Measurements from ENCODE around the gene HAPLN3.

HAPLN3 gene

DNA sequence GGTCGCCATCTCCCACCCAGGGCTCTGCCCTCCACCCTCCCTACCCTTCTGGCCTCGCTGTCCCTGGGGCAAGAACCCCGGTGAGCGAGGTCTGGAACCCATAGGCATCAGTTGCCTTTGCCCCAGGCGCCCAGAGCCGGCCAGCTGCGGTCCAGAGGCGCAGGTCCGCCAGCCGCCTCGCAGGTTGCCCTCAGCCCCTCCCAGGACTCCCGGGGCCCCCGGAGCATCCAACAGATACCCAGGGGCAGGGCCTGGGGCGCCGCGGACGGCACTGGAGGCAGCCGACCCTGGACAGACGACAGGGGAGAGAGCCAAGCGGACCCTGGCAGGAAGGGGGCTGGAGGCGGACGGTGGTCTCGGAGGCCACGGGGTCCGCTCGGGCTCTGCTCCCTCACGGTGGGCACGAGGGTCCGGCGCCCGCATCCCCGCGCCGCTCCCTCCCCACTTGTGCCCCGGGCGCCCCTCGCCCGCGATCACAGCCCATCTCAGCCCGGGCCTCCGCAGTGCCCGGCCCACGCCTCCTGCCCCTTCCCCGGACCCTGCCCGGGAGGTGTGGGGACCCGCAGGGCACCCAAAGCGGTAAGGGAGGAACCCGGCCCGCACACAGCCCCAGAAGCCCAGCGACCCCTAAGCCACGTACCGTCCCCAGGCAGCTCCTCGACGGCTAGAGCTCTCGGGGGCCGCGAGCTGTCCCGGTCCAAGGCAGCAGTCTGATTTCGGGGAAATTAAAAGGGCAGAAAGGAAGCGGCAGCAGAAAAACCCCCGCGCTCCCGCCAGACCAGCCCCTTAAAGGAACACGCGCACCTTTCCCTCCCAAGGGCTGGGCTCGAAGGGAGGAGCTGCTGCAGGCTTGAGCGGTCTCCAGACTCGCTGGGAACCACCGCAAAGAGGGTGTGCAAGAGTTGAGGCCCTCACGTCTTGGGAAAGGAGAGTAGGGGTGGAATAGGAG is at the start of gene HAPLN3 (continued):
- TF ChIP-seq REPIN1 (tag by site-specific recombination; IDR thresholded peaks at IDR 0.05; ENCODE audit: low read depth) (no peak), ZNF560 (tag by site-specific recombination; IDR thresholded peaks at IDR 0.05; ENCODE audit: borderline replicate concordance) (no peak), ZNF777 (tag by site-specific recombination; IDR thresholded peaks at IDR 0.05; ENCODE audit: borderline replicate concordance) (peak; percentile 64; the same call in 1 of the 2 replicates), PRDM1 (tag by site-specific recombination; IDR thresholded peaks at IDR 0.05) (no peak), ZNF335 (tag by site-specific recombination; conservative IDR thresholded peaks at IDR 0.05) (peak; percentile 68; the same call in 1 of the 2 replicates), KLF8 (tag by site-specific recombination; IDR thresholded peaks at IDR 0.05) (no peak), ZNF223 (tag by site-specific recombination; IDR thresholded peaks at IDR 0.05) (no peak), ZNF16 (tag by site-specific recombination; IDR thresholded peaks at IDR 0.05; ENCODE audit: low read depth) (no peak), ZBTB21 (tag by site-specific recombination; IDR thresholded peaks at IDR 0.05) (no peak), GFI1B (tag by site-specific recombination; IDR thresholded peaks at IDR 0.05) (no peak), ZNF132 (tag by site-specific recombination; IDR thresholded peaks at IDR 0.05; ENCODE audit: borderline replicate concordance) (no peak), ZNF133 (tag by site-specific recombination; IDR thresholded peaks at IDR 0.05) (no peak), ZNF623 (tag by site-specific recombination; IDR thresholded peaks at IDR 0.05) (no peak), ZNF558 (tag by site-specific recombination; IDR thresholded peaks at IDR 0.05) (no peak), ZIC2 (tag by site-specific recombination; IDR thresholded peaks at IDR 0.05) (peak; percentile 54; the same call in 1 of the 2 replicates), ZNF549 (tag by site-specific recombination; IDR thresholded peaks at IDR 0.05) (no peak), ZNF654 (tag by site-specific recombination; IDR thresholded peaks at IDR 0.05; ENCODE audit: low read depth) (no peak), ZFP37 (tag by site-specific recombination; IDR thresholded peaks at IDR 0.05) (no peak), ZNF792 (tag by site-specific recombination; IDR thresholded peaks at IDR 0.05) (no peak), ZSCAN30 (tag by site-specific recombination; IDR thresholded peaks at IDR 0.05) (no peak), ZNF341 (tag by site-specific recombination; IDR thresholded peaks at IDR 0.05; ENCODE audit: low read depth) (no peak), SETDB1 (IDR thresholded peaks at IDR 0.05; ENCODE audit: insufficient read length, low read length) (no peak), ZNF10 (tag by site-specific recombination; IDR thresholded peaks at IDR 0.05) (no peak)
- TF ChIP-seq, protein P1, sequence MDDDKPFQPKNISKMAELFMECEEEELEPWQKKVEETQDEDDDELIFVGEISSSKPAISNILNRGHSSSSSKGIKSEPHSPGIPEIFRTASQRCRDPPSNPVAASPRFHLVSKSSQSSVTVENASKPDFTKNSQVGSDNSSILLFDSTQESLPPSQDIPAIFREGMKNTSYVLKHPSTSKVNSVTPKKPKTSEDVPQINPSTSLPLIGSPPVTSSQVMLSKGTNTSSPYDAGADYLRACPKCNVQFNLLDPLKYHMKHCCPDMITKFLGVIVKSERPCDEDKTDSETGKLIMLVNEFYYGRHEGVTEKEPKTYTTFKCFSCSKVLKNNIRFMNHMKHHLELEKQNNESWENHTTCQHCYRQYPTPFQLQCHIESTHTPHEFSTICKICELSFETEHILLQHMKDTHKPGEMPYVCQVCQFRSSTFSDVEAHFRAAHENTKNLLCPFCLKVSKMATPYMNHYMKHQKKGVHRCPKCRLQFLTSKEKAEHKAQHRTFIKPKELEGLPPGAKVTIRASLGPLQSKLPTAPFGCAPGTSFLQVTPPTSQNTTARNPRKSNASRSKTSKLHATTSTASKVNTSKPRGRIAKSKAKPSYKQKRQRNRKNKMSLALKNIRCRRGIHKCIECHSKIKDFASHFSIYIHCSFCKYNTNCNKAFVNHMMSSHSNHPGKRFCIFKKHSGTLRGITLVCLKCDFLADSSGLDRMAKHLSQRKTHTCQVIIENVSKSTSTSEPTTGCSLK (tag by site-specific recombination; IDR thresholded peaks at IDR 0.05), result no peak
- TF ChIP-seq, protein P2, sequence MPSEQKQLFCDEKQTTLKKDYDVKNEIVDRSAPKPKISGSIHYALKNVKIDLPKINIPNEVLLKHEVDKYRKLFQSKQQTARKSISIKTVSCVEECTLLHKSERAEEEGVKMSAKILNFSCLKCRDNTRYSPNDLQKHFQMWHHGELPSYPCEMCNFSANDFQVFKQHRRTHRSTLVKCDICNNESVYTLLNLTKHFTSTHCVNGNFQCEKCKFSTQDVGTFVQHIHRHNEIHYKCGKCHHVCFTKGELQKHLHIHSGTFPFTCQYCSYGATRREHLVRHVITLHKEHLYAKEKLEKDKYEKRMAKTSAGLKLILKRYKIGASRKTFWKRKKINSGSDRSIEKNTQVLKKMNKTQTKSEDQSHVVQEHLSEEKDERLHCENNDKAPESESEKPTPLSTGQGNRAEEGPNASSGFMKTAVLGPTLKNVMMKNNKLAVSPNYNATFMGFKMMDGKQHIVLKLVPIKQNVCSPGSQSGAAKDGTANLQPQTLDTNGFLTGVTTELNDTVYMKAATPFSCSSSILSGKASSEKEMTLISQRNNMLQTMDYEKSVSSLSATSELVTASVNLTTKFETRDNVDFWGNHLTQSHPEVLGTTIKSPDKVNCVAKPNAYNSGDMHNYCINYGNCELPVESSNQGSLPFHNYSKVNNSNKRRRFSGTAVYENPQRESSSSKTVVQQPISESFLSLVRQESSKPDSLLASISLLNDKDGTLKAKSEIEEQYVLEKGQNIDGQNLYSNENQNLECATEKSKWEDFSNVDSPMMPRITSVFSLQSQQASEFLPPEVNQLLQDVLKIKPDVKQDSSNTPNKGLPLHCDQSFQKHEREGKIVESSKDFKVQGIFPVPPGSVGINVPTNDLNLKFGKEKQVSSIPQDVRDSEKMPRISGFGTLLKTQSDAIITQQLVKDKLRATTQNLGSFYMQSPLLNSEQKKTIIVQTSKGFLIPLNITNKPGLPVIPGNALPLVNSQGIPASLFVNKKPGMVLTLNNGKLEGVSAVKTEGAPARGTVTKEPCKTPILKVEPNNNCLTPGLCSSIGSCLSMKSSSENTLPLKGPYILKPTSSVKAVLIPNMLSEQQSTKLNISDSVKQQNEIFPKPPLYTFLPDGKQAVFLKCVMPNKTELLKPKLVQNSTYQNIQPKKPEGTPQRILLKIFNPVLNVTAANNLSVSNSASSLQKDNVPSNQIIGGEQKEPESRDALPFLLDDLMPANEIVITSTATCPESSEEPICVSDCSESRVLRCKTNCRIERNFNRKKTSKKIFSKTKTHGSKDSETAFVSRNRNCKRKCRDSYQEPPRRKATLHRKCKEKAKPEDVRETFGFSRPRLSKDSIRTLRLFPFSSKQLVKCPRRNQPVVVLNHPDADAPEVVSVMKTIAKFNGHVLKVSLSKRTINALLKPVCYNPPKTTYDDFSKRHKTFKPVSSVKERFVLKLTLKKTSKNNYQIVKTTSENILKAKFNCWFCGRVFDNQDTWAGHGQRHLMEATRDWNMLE (tag by site-specific recombination; conservative IDR thresholded peaks at IDR 0.05; ENCODE audit: low read depth), result no peak
- TF ChIP-seq, protein P3, sequence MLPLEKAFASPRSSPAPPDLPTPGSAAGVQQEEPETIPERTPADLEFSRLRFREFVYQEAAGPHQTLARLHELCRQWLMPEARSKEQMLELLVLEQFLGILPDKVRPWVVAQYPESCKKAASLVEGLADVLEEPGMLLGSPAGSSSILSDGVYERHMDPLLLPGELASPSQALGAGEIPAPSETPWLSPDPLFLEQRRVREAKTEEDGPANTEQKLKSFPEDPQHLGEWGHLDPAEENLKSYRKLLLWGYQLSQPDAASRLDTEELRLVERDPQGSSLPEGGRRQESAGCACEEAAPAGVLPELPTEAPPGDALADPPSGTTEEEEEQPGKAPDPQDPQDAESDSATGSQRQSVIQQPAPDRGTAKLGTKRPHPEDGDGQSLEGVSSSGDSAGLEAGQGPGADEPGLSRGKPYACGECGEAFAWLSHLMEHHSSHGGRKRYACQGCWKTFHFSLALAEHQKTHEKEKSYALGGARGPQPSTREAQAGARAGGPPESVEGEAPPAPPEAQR (tag by site-specific recombination; IDR thresholded peaks at IDR 0.05), result no peak
- TF ChIP-seq, protein P4, sequence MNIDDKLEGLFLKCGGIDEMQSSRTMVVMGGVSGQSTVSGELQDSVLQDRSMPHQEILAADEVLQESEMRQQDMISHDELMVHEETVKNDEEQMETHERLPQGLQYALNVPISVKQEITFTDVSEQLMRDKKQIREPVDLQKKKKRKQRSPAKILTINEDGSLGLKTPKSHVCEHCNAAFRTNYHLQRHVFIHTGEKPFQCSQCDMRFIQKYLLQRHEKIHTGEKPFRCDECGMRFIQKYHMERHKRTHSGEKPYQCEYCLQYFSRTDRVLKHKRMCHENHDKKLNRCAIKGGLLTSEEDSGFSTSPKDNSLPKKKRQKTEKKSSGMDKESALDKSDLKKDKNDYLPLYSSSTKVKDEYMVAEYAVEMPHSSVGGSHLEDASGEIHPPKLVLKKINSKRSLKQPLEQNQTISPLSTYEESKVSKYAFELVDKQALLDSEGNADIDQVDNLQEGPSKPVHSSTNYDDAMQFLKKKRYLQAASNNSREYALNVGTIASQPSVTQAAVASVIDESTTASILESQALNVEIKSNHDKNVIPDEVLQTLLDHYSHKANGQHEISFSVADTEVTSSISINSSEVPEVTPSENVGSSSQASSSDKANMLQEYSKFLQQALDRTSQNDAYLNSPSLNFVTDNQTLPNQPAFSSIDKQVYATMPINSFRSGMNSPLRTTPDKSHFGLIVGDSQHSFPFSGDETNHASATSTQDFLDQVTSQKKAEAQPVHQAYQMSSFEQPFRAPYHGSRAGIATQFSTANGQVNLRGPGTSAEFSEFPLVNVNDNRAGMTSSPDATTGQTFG (tag by site-specific recombination; IDR thresholded peaks at IDR 0.05; ENCODE audit: borderline replicate concordance), result no peak
- TF ChIP-seq, protein P5, sequence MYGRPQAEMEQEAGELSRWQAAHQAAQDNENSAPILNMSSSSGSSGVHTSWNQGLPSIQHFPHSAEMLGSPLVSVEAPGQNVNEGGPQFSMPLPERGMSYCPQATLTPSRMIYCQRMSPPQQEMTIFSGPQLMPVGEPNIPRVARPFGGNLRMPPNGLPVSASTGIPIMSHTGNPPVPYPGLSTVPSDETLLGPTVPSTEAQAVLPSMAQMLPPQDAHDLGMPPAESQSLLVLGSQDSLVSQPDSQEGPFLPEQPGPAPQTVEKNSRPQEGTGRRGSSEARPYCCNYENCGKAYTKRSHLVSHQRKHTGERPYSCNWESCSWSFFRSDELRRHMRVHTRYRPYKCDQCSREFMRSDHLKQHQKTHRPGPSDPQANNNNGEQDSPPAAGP (tag by site-specific recombination; IDR thresholded peaks at IDR 0.05), result no peak
